GM10248 (cell line): ENCODE measurements around the gene PLD5.
"Not testable (repeated sequence)": the region's sequence is repeated elsewhere in the genome, so short reads cannot be mapped to it uniquely, and the experiment has no call there.

ENCODE experiments used
- CTCF ChIA-PET: fragments of 300-600 bp; sonication (Branson Sonifier 250); formaldehyde crosslinking; extraction: SDS; loops from one replicate; lab custom pipeline; 2021; ENCODE audit warnings: antibody characterized with exemption; lab: Yijun Ruan, JAX
- POLR2A ChIA-PET: fragments of 350-650 bp; sonication (Branson Sonifier 250); formaldehyde crosslinking; extraction: SDS; loops from one replicate; lab custom pipeline; 2020; ENCODE audit warnings: antibody characterized with exemption; lab: Yijun Ruan, JAX
- DNase-seq: peaks from one replicate; pipeline ENCODE4 v3.0.0; 2012; ENCODE audit errors: extremely low spot score
- TF ChIP-seq, protein P1 (sequence below): IDR thresholded peaks from 2 replicates; pipeline ENCODE4 v1.5.1; 2012; ENCODE audit warnings: mild to moderate bottlenecking, low read depth; ENCODE audit errors: extremely low read depth, missing control alignments, control extremely low read depth

Gene PLD5

GRCh38 chr1:242237051-242237450, 287.4 kb downstream of the PLD5 start:
- TF ChIP-seq, protein P1, sequence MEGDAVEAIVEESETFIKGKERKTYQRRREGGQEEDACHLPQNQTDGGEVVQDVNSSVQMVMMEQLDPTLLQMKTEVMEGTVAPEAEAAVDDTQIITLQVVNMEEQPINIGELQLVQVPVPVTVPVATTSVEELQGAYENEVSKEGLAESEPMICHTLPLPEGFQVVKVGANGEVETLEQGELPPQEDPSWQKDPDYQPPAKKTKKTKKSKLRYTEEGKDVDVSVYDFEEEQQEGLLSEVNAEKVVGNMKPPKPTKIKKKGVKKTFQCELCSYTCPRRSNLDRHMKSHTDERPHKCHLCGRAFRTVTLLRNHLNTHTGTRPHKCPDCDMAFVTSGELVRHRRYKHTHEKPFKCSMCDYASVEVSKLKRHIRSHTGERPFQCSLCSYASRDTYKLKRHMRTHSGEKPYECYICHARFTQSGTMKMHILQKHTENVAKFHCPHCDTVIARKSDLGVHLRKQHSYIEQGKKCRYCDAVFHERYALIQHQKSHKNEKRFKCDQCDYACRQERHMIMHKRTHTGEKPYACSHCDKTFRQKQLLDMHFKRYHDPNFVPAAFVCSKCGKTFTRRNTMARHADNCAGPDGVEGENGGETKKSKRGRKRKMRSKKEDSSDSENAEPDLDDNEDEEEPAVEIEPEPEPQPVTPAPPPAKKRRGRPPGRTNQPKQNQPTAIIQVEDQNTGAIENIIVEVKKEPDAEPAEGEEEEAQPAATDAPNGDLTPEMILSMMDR, result no peak
- ChIA-PET POLR2A (no interaction called here), CTCF (interaction anchor here (1.4 kb wide), 1 partner anchor 16 kb away, joined by 3 read pairs; no protein-coding TSS in a partner anchor)
- DNase-seq, result no peak

- ChIA-PET CTCF (interaction anchor here (0.9 to 2.1 kb wide), 3 partner anchors 10 to 35 kb away, joined by 3 to 6 read pairs (median 5); no protein-coding TSS in a partner anchor), POLR2A (no interaction called here)
- no peak for DNase-seq
- TF ChIP-seq, protein P1, result no peak
Measured at GRCh38 chr1:242228991-242229390, 295.5 kb downstream of the PLD5 start.

DNA sequence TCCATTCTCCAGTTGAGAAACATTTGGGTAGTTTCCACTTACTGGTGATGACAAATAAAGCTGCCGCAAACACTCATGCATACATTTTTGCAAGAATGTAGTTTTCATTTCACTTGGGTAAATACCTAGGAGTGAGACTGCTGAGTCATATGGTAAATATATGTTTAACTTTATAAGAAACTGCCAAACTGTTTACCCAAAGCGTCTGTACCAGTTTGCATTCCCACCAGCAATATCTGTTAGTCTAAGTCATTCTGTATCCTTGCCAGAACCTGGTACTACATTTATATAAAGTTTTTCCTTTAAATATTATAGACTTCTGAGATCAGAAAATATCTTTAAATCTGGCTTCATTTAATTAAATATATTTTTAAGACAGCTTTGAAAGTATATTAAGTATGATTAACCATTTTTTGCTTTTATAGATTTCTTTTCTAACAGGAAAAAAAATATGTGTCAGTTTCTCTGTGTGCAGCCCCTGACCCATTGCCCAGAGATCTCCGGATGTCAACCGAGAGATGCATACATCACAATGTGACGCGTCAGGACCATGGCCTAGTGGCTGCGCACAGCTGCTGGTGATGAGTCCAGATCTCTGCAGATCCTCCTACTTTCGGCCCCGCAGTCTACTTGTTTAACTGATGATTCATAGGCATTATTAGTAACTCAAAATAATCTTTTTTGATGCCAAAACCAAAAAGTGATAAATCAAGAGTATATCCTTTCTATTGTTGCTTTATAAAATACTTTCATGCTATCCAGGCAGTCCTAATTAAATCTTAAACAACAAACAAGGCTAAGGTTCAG, 298.5 kb downstream of the PLD5 start:
- TF ChIP-seq, protein P1, result no peak
- DNase-seq, result no peak
- CTCF ChIA-PET, result interaction anchor here (1.5 kb wide), 2 partner anchors 15 to 19 kb away, joined by 3 read pairs; no protein-coding TSS in a partner anchor
- POLR2A ChIA-PET, result no interaction called here

DNA sequence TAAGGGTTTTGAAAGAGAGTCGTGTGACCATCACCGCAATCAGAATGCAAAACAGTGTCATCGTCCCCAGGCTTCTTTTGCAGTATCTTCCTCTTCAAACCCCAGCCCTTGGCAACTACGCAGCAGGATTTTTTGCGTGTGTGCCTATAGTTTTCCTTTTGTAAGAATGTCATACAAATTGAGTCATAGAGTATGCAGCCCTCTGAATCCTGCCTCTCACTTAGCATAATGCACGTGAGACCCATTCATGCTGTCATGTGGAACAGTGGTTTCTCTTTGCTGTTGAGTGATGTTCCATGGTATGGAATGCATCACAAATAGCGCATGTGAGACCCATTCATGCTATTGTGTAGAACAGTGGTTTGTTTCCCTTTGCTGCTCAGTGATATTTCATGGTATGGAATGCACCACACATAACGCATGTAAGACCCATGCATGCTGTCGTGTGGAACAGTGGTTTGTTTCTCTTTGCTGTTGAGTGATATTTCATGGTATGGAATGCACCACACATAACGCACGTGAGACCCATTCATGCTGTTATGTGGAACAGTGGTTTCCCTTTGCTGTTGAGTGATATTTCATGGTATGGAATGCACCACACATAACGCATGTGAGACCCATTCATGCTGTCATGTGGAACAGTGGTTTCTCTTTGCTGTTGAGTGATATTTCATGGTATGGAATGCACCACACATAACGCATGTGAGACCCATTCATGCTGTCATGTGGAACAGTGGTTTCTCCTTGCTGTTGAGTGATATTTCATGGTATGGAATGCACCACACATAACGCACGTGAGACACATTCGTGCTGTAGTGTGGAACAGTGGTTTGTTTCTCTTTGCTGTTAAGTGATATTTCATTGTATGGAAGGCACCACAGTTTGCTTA, 299.4 kb downstream of the PLD5 start:
- POLR2A ChIA-PET, DNase-seq: not testable (repeated sequence)
- CTCF ChIA-PET, result interaction anchor here (1.5 kb wide), 2 partner anchors 14 to 19 kb away, joined by 3 read pairs; no protein-coding TSS in a partner anchor

DNA sequence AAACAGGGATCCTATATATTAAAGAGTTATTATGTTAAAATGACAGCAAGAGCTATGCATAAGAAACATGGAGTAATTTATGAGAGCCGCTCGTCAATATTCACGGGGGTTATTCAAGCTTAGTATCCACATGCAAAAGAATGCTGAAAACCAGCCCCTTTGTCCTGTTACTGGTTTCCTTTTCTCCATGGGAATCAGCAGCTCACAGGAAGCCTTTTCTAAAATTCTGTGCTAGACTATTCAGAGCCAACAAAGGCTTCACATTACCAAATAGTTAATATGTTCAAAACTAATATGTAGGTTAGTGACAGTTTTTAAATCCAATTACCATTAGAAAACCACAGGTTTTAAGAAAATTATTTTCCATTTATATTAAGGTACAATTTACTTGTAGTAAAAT, 300.0 kb downstream of the PLD5 start:
- no peak for DNase-seq
- ChIA-PET CTCF (interaction anchor here (1.5 kb wide), 1 partner anchor 19 kb away, joined by 4 read pairs; no protein-coding TSS in a partner anchor), POLR2A (no interaction called here)
- TF ChIP-seq, protein P1, result no peak

DNA sequence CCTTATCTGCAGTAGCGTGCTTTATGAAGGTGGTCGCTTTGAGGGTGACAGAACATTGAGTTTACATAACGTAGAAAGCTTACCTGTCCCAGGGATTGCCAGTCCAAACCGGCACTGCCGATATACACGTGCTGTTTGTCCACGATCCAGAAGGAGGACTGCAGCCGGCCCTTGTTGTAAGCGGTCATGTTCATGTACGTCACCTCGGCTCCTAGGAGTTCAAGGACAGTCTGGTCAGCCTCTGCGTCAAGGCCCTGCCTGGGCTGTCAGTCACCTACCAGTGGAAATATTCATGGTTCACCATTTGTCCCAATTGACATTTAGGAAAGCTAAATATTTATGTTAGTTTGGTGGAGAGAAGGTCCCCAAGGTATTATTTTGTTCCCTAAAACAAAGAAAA, 304.6 kb downstream of the PLD5 start:
- TF ChIP-seq, protein P1, result no peak
- no peak for DNase-seq
- POLR2A ChIA-PET, result no interaction called here
- CTCF ChIA-PET, result no interaction called here
